Left forelimb (tissue), 1 donor: Measurements from ENCODE around the gene THUMPD2.

ENCODE experiments used
- DNase-seq: peaks from one replicate; pipeline ENCODE4 v3.0.0-alpha.2; 2018; ENCODE audit warnings: low spot score

THUMPD2 gene

DNA sequence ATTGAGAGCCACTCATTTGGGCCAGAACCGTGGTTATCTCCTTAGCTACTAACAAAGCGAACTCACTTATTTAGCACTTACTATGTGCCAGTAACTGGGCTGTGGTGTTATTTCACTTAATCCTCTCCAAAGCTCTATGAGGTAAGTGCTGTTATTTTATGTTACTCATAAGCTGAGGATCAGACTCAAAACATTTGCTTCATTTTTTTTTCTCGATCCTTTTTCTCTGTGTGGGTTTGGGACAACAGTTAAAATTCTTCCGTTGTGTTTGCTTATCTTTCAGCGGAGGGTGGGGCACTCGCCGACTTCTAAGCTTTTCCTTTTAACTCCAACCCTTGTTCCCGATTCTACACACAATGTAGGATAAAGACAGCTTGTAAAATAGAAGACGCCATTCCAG lies 60.6 kb downstream of the THUMPD2 start:
- no peak for DNase-seq

DNA sequence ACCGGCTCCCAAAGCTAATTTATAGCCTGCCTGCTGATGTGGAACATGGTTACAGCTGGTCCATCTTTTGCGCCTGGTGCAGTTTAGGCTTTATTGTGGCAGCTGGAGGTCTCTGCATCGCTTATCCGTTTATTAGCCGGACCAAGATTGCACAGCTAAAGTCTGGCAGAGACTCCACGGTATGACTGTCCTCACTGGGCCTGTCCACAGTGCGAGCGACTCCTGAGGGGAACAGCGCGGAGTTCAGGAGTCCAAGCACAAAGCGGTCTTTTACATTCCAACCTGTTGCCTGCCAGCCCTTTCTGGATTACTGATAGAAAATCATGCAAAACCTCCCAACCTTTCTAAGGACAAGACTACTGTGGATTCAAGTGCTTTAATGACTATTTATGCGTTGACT lies 62.0 kb downstream of the THUMPD2 start:
- DNase-seq, result no peak

DNA sequence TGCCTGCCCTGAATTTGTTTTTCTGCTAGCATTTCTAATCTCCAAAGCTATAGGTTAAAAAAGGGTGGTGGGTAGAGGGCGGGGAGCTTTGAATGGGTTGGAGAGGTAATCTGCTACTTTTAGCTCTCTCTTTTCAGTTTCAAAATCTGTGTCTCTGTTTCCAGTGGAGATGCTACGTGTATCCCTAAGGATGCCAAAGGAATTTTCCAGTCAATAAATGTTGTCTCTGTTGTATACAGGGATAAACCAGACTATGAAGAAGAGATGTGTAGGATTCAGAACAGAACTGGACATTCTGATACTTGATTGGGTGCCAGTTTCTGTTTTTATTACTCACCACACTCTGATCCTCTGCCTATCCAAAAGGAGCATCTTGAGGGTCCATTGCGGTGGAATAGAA lies 63.2 kb downstream of the THUMPD2 start:
- DNase-seq, result no peak

GRCh38 chr2:39715095-39715494 lies 64.0 kb downstream of the THUMPD2 start:
- DNase-seq, result no peak

DNA sequence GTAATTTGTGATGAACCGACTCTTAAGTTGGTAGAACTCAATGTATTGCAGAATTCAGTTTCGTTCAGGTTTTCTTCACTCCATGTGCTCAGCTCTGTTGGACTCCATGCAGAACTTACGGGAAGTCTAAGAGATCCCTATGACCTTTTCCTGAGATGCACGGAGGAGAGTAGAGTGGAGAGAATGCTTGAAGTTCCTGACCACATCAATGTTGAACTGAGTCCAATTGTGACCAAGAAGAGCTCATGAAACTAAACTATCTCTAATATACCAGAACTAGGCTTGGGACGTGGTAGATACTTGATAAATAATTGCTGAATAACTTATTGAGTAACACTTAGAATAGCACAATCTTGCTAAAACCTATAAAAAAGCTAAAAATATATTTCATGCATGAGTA lies 66.1 kb downstream of the THUMPD2 start:
- DNase-seq, result no peak

GRCh38 chr2:39710807-39711206 lies 68.3 kb downstream of the THUMPD2 start:
- no peak for DNase-seq

DNA sequence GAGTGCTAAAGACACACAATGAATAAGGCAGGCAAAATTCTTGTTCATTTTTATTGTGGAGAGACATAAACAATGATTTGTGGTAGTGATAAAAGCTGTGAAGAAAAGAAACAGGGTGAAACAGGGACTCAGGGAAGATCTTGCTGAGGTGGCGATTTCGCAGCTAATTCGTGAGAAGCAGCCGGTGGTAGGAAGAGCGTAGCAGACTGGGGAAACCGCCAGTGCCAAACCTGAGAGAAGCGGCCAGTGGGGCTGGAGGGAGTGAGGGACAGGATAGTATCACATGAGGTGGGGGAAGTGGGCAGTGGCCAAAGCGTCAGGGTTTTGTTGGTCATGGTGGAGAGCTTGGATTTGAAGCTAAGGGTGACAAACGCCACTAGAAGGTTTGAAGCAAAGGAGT lies 71.1 kb downstream of the THUMPD2 start:
- DNase-seq, result no peak

DNA sequence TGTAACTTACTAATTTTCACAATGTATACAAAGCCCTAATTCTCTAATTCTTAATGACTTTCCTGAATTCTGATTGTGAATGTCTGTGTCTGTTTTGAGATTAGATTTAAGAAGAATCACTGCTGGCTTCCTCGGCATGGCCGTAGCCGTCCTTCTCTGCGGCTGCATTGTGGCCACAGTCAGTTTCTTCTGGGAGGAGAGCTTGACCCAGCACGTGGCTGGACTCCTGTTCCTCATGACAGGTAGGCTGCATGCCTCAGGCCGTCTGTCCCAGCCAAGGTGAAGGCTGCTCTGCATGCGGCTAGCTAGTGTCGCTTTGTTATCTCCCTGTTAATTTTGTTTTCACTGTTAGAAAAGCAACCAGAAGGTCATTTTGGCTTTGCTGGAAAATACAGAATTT lies 72.1 kb downstream of the THUMPD2 start:
- DNase-seq, result no peak

GRCh38 chr2:39706312-39706711 lies 72.7 kb downstream of the THUMPD2 start:
- no peak for DNase-seq

DNA sequence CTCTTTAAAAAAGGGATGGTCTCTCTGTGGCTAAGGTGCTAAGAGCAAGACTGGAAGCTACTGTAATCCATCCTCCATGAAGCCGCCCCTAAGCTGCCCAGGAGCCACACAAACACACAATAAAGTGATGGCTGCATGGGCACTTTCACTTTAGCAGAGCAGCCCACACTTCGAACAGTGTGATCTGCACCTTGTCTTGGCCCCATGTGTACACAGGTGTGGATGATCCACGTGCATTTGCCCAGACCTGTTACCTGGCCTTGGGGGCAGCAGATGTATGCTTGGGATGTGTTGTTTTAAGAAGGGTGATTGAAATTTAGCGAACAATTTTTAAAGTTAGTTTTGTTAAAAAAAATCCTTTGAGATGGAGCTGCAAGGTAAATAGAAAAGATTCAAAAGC lies 73.4 kb downstream of the THUMPD2 start:
- no peak for DNase-seq

- no peak for DNase-seq
These were observed 74.5 kb downstream of the THUMPD2 start for GRCh38 chr2:39704540-39704939.

- no peak for DNase-seq
These were observed 75.7 kb downstream of the THUMPD2 start for GRCh38 chr2:39703181-39703872.

DNA sequence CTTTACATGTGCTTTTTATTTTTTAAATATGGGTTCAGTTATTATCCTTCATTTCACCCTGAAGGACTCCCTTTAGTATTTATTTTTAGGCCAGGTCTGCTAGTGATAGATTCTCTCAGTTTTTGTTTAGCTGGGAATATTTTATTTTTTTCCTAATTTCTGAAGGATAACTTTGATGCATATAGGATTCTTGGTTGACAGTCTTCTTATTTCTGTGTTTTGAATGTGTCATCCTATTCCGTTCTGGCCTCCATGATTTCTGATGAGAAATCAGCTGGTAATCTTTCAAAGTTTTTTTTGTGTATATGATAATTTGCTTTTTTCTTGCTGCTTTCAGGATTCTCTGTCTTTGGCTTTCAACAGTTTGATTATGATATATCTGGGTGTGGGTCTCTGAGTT lies 77.9 kb downstream of the THUMPD2 start:
- DNase-seq, result no peak

DNA sequence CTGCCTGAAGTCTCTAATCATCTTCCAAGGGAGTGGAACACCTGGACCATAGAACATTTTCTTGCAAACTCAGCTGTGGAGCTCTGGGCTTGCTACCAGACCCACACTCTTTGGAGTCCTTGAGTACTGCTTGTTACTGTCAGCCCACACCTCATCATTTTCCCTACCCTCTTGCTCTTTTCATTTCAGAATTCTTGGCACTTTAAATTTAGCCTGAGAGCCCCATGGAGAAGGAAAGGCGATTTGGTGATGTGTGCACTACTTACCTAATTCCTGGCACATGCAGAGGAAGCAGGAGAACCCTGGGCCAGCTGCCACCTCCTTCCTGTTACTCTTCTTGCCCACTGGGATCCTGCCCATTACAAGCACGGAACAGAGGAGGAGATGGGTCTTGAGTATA lies 81.6 kb downstream of the THUMPD2 start:
- DNase-seq, result no peak

DNA sequence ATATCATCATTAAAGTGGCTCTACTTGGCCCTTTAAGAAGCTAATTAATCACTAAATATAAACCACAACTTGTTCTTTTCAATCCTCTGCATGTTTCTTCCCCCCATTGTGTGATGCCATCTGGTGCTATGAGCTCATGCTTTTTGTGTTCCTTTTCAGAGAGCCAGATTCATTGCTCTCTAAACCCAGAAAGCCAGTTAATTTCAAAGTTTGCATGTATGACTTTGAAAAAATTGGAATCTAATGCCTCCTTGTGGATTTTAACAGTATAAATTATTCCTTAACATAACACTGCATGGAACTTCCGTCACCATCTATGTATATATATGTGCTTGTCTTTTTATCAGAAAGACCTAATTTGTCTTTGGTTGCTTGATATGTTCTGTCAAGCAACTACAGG lies 82.2 kb downstream of the THUMPD2 start:
- DNase-seq, result no peak

- no peak for DNase-seq
These were observed 82.9 kb downstream of the THUMPD2 start for GRCh38 chr2:39696101-39696553.

DNA sequence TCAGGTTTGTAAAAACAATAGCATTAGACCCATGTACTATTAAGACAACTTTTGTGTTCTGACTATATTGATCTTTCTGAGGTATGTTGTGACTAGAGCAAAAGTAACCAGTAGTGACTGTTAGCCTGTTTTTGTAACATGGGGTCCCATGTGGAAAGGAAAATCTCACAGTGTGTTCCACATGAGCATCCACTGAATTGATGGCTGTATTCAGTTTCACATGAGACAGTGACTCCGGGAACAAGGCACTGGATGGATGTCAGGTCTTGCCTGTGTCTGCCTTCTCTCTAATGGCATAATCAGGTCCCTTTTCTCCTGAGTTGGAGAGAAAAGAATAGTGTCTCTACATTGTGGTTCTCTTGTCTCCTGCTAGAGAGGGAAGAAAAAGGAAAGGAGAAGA lies 85.8 kb downstream of the THUMPD2 start:
- no peak for DNase-seq

DNA sequence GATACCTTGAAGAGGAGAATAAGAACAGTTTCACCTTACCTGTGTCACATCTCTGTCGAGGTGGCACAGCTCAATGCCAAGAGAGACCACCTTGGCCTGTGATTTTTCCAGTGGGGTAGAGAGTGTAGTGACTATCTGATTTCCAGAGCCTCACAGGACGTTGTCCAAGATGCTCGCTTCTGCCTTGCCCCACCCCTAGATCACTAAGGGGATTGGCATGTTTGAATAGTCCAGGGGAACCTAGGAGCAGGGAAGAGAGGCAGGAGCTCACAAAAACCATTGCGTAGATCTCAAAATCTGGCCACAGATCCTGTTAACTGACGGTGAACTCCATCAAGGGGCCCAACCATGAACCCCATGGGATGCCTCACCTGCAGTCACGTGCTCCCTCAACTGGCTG lies 89.2 kb downstream of the THUMPD2 start:
- DNase-seq, result no peak

DNA sequence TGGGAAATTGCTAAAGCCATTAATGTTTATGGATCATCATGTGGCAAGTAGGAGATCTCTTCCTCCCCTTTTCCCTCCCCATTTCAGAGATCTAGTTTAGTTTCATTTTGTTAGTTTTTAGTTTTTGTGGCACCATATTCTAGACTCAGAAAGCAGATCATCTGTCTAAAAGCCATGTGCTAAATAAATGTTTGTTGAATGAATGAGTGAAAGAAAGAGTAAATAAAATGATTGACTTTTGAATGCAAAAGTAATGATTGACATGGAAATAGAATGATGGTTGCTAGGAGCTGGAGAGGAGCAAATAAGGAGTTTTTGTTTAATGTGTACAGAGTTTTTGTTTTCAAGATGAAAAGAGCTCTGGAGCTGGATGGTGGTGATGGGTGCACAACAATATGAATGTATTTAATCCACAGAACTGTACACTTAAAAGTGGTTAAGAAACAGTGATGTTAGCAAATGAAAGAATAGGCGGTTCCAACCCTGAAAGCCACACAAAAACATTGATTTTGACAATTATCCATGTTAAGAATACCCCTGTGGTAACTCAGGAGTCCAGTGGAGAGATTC lies 89.7 kb downstream of the THUMPD2 start:
- no peak for DNase-seq

- no peak for DNase-seq
These were observed 90.9 kb downstream of the THUMPD2 start for GRCh38 chr2:39688181-39688580.

GRCh38 chr2:39686456-39686855 lies 92.6 kb downstream of the THUMPD2 start:
- no peak for DNase-seq
